Testis (tissue), 2 donors: ENCODE measurements around the gene ZNF70.

Experiments
- POLR2A ChIP-seq: fragments of 450-650 bp; IDR thresholded peaks from one replicate; pipeline ENCODE4 v1.6.1; 2017; ENCODE audit warnings: antibody characterized with exemption, mild to moderate bottlenecking, moderate library complexity
- TF ChIP-seq, protein P1 (sequence below), 3 experiments: fragments of 450-650 bp in 2 of 3; fragments of 200-600 bp in 1 of 3; sonication (generic) in 1 of 3; IDR thresholded peaks; one replicate each; pipeline ENCODE4 v1.5.1; 2016 to 2019; ENCODE audit warnings: antibody characterized with exemption in 3 of 3, mild to moderate bottlenecking in 2 of 3, moderate library complexity in 1 of 3

DNA sequence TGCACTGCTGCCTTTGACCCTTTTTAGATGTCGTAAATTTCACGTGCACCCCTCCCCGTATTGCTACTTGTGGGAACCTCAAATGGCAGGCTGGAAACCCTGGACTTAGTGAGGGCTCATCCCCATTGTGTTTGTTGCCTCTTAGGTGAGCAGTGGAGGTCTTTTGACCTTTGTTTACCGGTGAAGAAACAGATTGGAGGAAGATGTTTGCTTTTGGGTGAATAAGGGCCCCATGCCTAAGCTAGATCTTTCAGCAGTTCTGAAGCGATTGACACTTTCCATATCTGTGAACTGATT, 36.6 kb upstream of the ZNF70 start:
- TF ChIP-seq, protein P1, sequence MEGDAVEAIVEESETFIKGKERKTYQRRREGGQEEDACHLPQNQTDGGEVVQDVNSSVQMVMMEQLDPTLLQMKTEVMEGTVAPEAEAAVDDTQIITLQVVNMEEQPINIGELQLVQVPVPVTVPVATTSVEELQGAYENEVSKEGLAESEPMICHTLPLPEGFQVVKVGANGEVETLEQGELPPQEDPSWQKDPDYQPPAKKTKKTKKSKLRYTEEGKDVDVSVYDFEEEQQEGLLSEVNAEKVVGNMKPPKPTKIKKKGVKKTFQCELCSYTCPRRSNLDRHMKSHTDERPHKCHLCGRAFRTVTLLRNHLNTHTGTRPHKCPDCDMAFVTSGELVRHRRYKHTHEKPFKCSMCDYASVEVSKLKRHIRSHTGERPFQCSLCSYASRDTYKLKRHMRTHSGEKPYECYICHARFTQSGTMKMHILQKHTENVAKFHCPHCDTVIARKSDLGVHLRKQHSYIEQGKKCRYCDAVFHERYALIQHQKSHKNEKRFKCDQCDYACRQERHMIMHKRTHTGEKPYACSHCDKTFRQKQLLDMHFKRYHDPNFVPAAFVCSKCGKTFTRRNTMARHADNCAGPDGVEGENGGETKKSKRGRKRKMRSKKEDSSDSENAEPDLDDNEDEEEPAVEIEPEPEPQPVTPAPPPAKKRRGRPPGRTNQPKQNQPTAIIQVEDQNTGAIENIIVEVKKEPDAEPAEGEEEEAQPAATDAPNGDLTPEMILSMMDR (IDR thresholded peaks at IDR 0.05): no peak
- TF ChIP-seq POLR2A: no peak
